CD4-positive, CD25-positive, alpha-beta regulatory T cell (primary cell): ENCODE results near the gene C12orf42. TPM values are rescaled to one million over a fixed set of nuclear protein-coding genes. Genes with fewer than 3 reads are reported as not detected.

Experiments
- ATAC-seq, 2 donors: fragments of 150-1000 bp; cut with Tn5 transposase; one replicate each; pipeline ENCODE4 v1.10.0; 2021; ENCODE audit warnings: low read depth in 2 of 2, moderate number of reproducible peaks in 2 of 2, moderate library complexity in 1 of 2
- DNase-seq, 3 donors: peaks; one replicate each; pipeline versions ENCODE4 v3.0.0 to v3.0.0-alpha.2; 2012 to 2022; ENCODE audit warnings: mixed read lengths in 1 of 3
- H3K27ac ChIP-seq: one replicate; pipeline ENCODE4 v1.7.0; 2013; ENCODE audit warnings: mild to moderate bottlenecking, low read length; ENCODE audit not compliant: insufficient read depth, poor library complexity, severe bottlenecking
- H3K27me3 ChIP-seq: one replicate; pipeline ENCODE4 v1.7.0; 2013; ENCODE audit warnings: low read length; ENCODE audit not compliant: control insufficient read depth, insufficient read depth
- H3K36me3 ChIP-seq: one replicate; pipeline ENCODE4 v1.7.0; 2013; ENCODE audit warnings: mild to moderate bottlenecking, low read length, moderate library complexity; ENCODE audit not compliant: control insufficient read depth, insufficient read depth
- H3K4me1 ChIP-seq: 2 replicates; pipeline ENCODE4 v1.7.0; 2013; ENCODE audit warnings: mild to moderate bottlenecking, low read length; ENCODE audit not compliant: insufficient read depth, control insufficient read depth, poor library complexity, severe bottlenecking
- H3K4me3 ChIP-seq: one replicate; pipeline ENCODE4 v1.7.0; 2013; ENCODE audit warnings: low read depth, mild to moderate bottlenecking, low read length, moderate library complexity
- H3K9me3 ChIP-seq, 2 experiments: 1 replicate in 1 of 2; 2 replicates in 1 of 2; pipeline ENCODE4 v1.7.0; 2013; ENCODE audit warnings: low read length in 2 of 2, mild to moderate bottlenecking in 1 of 2, moderate library complexity in 1 of 2; ENCODE audit not compliant: control insufficient read depth in 2 of 2
- H3K27ac Mint-ChIP-seq, 3 donors: one replicate each; pipeline ENCODE4 v1.8.0; 2020 to 2022; ENCODE audit warnings: mild to moderate bottlenecking in 3 of 3, mixed read lengths in 3 of 3, moderate library complexity in 2 of 3
- H3K27me3 Mint-ChIP-seq: one replicate; pipeline ENCODE4 v1.8.0; 2022; ENCODE audit warnings: mild to moderate bottlenecking, mixed read lengths
- H3K36me3 Mint-ChIP-seq: one replicate; pipeline ENCODE4 v1.8.0; 2020; ENCODE audit warnings: mixed read lengths
- H3K4me1 Mint-ChIP-seq, 4 donors: one replicate each; pipeline ENCODE4 v1.8.0; 2020 to 2022; ENCODE audit warnings: mixed read lengths in 4 of 4, mild to moderate bottlenecking in 1 of 4
- H3K4me3 Mint-ChIP-seq, 4 donors: one replicate each; pipeline ENCODE4 v1.8.0; 2020 to 2022; ENCODE audit warnings: mild to moderate bottlenecking in 4 of 4, mixed read lengths in 4 of 4, moderate library complexity in 3 of 4
- H3K9me3 Mint-ChIP-seq, 7 donors: one replicate each; pipeline ENCODE4 v1.8.0; 2020 to 2022; ENCODE audit warnings: mixed read lengths in 7 of 7, mild to moderate bottlenecking in 3 of 7, moderate library complexity in 2 of 7
- polyA plus RNA-seq, 4 donors: library from polyadenylated mRNA; unstranded; fragments of 300-500 nt; fragmentation: Illumina TruSeq; gene quantifications; one replicate each; pipeline ENCODE4 v1.2.3, GENCODE V29; 2021
- total RNA-seq: library from RNA; stranded (reverse); gene quantifications from one replicate; pipeline ENCODE4 v1.2.3, GENCODE V29; 2022

C12orf42 gene
- total and polyA plus RNA-seq, 5 donors from 2014 or later, result 3.8 to 10.0 (median 8.1) TPM

GRCh38 chr12:103312742-103313354 lies 182.9 kb downstream of the C12orf42 start:
- Histone ChIP-seq H3K36me3 (no peaks in the 10 kb centered on the region), H3K27ac (no peak overlapping the region), H3K27me3 (no peaks in the 10 kb centered on the region), H3K4me1 (no peaks in the 10 kb centered on the region), H3K9me3 (peaks cover 5 to 6% of the 10 kb centered on the region in 2 experiments), H3K4me3 (no peak overlapping the region)
- H3K27ac Mint-ChIP-seq, result no peak overlapping the region
- ATAC-seq, result no peak
- no peak overlapping the region for H3K4me3 Mint-ChIP-seq
- no peak for DNase-seq
- peaks cover 5% of the 10 kb centered on the region for H3K27me3 Mint-ChIP-seq
- peaks cover 0 to 13% (median 1%) of the 10 kb centered on the region in 4 donors for H3K4me1 Mint-ChIP-seq
- H3K36me3 Mint-ChIP-seq, result peaks cover 18% of the 10 kb centered on the region
- peaks cover 0 to 17% (median 5%) of the 10 kb centered on the region in 7 donors for H3K9me3 Mint-ChIP-seq

GRCh38 chr12:103310546-103311270 lies 185.1 kb downstream of the C12orf42 start:
- DNase-seq, result no peak
- Mint-ChIP-seq H3K36me3 (peaks cover 11% of the 10 kb centered on the region), H3K27me3 (no peaks in the 10 kb centered on the region), H3K4me3 (no peak overlapping the region), H3K4me1 (peaks cover 0 to 9% (median 4%) of the 10 kb centered on the region in 4 donors), H3K27ac (no peak overlapping the region), H3K9me3 (peaks cover 0 to 2% (median 0%) of the 10 kb centered on the region in 7 donors)
- no peak overlapping the region for H3K4me3 ChIP-seq
- no peaks in the 10 kb centered on the region for H3K36me3 ChIP-seq
- no peaks in the 10 kb centered on the region for H3K4me1 ChIP-seq
- H3K9me3 ChIP-seq, result no peaks in the 10 kb centered on the region
- H3K27me3 ChIP-seq, result no peaks in the 10 kb centered on the region
- H3K27ac ChIP-seq, result no peak overlapping the region
- no peak for ATAC-seq

- Mint-ChIP-seq H3K27ac (no peak overlapping the region), H3K27me3 (no peaks in the 10 kb centered on the region), H3K4me1 (peaks cover 0 to 8% (median 2%) of the 10 kb centered on the region in 4 donors), H3K9me3 (no peaks in the 10 kb centered on the region), H3K4me3 (no peak overlapping the region), H3K36me3 (peaks cover 19% of the 10 kb centered on the region)
- Histone ChIP-seq H3K9me3 (no peaks in the 10 kb centered on the region), H3K27ac (no peak overlapping the region), H3K27me3 (no peaks in the 10 kb centered on the region), H3K36me3 (no peaks in the 10 kb centered on the region), H3K4me3 (no peak overlapping the region), H3K4me1 (no peaks in the 10 kb centered on the region)
- ATAC-seq (no peak), DNase-seq (no peak)
These were observed 187.4 kb downstream of the C12orf42 start for GRCh38 chr12:103308396-103308795.

GRCh38 chr12:103303484-103303883 lies 192.3 kb downstream of the C12orf42 start:
- Mint-ChIP-seq H3K4me3 (no peak overlapping the region), H3K27me3 (no peaks in the 10 kb centered on the region), H3K9me3 (peaks cover 0 to 3% (median 0%) of the 10 kb centered on the region in 7 donors), H3K4me1 (peaks cover 0 to 6% (median 0%) of the 10 kb centered on the region in 4 donors), H3K27ac (no peak overlapping the region), H3K36me3 (peaks cover 31% of the 10 kb centered on the region)
- Histone ChIP-seq H3K27me3 (no peaks in the 10 kb centered on the region), H3K4me1 (no peaks in the 10 kb centered on the region), H3K9me3 (peaks cover 0 to 3% of the 10 kb centered on the region in 2 experiments), H3K27ac (no peak overlapping the region), H3K36me3 (no peaks in the 10 kb centered on the region), H3K4me3 (no peak overlapping the region)
- DNase-seq (no peak), ATAC-seq (no peak)

- H3K9me3 Mint-ChIP-seq, result peaks cover 0 to 4% (median 0%) of the 10 kb centered on the region in 7 donors
- DNase-seq, result no peak
- H3K4me3 ChIP-seq, result no peak overlapping the region
These were observed 193.9 kb downstream of the C12orf42 start for GRCh38 chr12:103301642-103302591.

GRCh38 chr12:103288016-103288415 lies 207.8 kb downstream of the C12orf42 start:
- H3K27me3 ChIP-seq, result no peaks in the 10 kb centered on the region
- DNase-seq (no peak), ATAC-seq (no peak)
- no peaks in the 10 kb centered on the region for H3K9me3 ChIP-seq
- Mint-ChIP-seq H3K9me3 (peaks cover 0 to 10% (median 2%) of the 10 kb centered on the region in 7 donors), H3K36me3 (no peaks in the 10 kb centered on the region), H3K27me3 (no peaks in the 10 kb centered on the region), H3K4me1 (no peaks in the 10 kb centered on the region), H3K4me3 (no peak overlapping the region), H3K27ac (no peak overlapping the region)
- no peaks in the 10 kb centered on the region for H3K36me3 ChIP-seq
- H3K27ac ChIP-seq, result no peak overlapping the region
- no peak overlapping the region for H3K4me3 ChIP-seq
- H3K4me1 ChIP-seq, result no peaks in the 10 kb centered on the region

More at GRCh38 chr12:103301642-103302591, 193.9 kb downstream of the C12orf42 start:
- Histone ChIP-seq H3K27ac (no peak overlapping the region), H3K36me3 (no peaks in the 10 kb centered on the region), H3K27me3 (no peaks in the 10 kb centered on the region), H3K9me3 (peaks cover 0 to 3% of the 10 kb centered on the region in 2 experiments), H3K4me1 (no peaks in the 10 kb centered on the region)
- Mint-ChIP-seq H3K4me1 (no peaks in the 10 kb centered on the region), H3K27ac (no peak overlapping the region), H3K4me3 (no peak overlapping the region), H3K36me3 (peaks cover 35% of the 10 kb centered on the region), H3K27me3 (no peaks in the 10 kb centered on the region)
- no peak for ATAC-seq

GRCh38 chr12:103282124-103282523 lies 213.6 kb downstream of the C12orf42 start:
- H3K4me1 Mint-ChIP-seq, result peaks cover 0 to 11% (median 3%) of the 10 kb centered on the region in 4 donors
- no peak overlapping the region for H3K27ac ChIP-seq
- no peak for DNase-seq
- H3K9me3 ChIP-seq, result no peaks in the 10 kb centered on the region
- H3K4me3 ChIP-seq, result no peak overlapping the region
- no peak overlapping the region for H3K27ac Mint-ChIP-seq
- H3K36me3 ChIP-seq, result no peaks in the 10 kb centered on the region
- no peaks in the 10 kb centered on the region for H3K27me3 Mint-ChIP-seq
- no peaks in the 10 kb centered on the region for H3K36me3 Mint-ChIP-seq
- H3K9me3 Mint-ChIP-seq, result peaks cover 0 to 2% (median 0%) of the 10 kb centered on the region in 7 donors
- H3K4me3 Mint-ChIP-seq, result no peak overlapping the region
- H3K4me1 ChIP-seq, result no peaks in the 10 kb centered on the region
- no peak for ATAC-seq
- no peaks in the 10 kb centered on the region for H3K27me3 ChIP-seq
